Measurements from ENCODE around the gene SERPINB6. TPM values are rescaled to one million over a fixed set of nuclear protein-coding genes. Genes with fewer than 3 reads are reported as not detected.
"Not testable (repeated sequence)": the region's sequence is repeated elsewhere in the genome, so short reads cannot be mapped to it uniquely, and the experiment has no call there.

SERPINB6 gene
- total RNA-seq, 6 experiments from 2014 or later, result 27.0 to 48.5 (median 38.7) TPM

GRCh38 chr6:2931970-2932748, 39.2 kb downstream of the SERPINB6 start:
- no peak overlapping the region for H3K27ac ChIP-seq

GRCh38 chr6:2931055-2931454, 40.3 kb downstream of the SERPINB6 start:
- H3K27me3 ChIP-seq, result no peaks in the 10 kb centered on the region
- H3K4me1 ChIP-seq, result peaks cover 0 to 8% (median 0%) of the 10 kb centered on the region in 4 donors
- 94% methylated on average over 7 of the region's 8 CpGs for WGBS (ENCODE audit: insufficient coverage, low coverage, low lambda C conversion rate, missing lambda C conversion rate)
- TF ChIP-seq CTCF (IDR thresholded peaks at IDR 0.05) (no peak), POLR2A (IDR thresholded peaks at IDR 0.05) (no peak)
- intact Hi-C loops (cut with DNase I), result no loop called here
- H3K4me3 ChIP-seq, result no peak overlapping the region
- H3K9me3 ChIP-seq, result no peaks in the 10 kb centered on the region
- no peak for ATAC-seq
- no peak for DNase-seq
- no peaks in the 10 kb centered on the region for H3K36me3 ChIP-seq
- H3K27ac ChIP-seq, result no peak overlapping the region

More at GRCh38 chr6:2931970-2932748, 39.2 kb downstream of the SERPINB6 start:
- 21% methylated on average over 9 of the region's 11 CpGs for WGBS (ENCODE audit: insufficient coverage, low coverage, low lambda C conversion rate, missing lambda C conversion rate)
- Histone ChIP-seq H3K4me3 (no peak overlapping the region), H3K27me3 (no peaks in the 10 kb centered on the region), H3K9me3 (no peaks in the 10 kb centered on the region), H3K4me1 (peaks cover 0 to 8% (median 0%) of the 10 kb centered on the region in 4 donors), H3K36me3 (no peaks in the 10 kb centered on the region)
- DNase-seq (peak; percentile 71 to 86 (median 80)), ATAC-seq (peak; percentile 100)
- intact Hi-C loops (cut with DNase I), result no loop called here
- TF ChIP-seq POLR2A (IDR thresholded peaks at IDR 0.05) (no peak), CTCF (IDR thresholded peaks at IDR 0.05) (peak; percentile 85 to 99 (median 97))

- H3K27me3 ChIP-seq; intact Hi-C loops (cut with DNase I); H3K36me3 ChIP-seq; H3K9me3 ChIP-seq; H3K27ac ChIP-seq; H3K4me3 ChIP-seq; ATAC-seq; H3K4me1 ChIP-seq: not testable (repeated sequence)
- 67% methylated on average over 11 of the region's 13 CpGs for WGBS (ENCODE audit: insufficient coverage, low coverage, low lambda C conversion rate, missing lambda C conversion rate)
- DNase-seq, result peak in 1 of 3 donors; percentile 29
These were observed 43.4 kb downstream of the SERPINB6 start for GRCh38 chr6:2927931-2928330.

- ATAC-seq; H3K4me3 ChIP-seq; intact Hi-C loops (cut with DNase I); H3K9me3 ChIP-seq; H3K27ac ChIP-seq; H3K27me3 ChIP-seq; H3K36me3 ChIP-seq; H3K4me1 ChIP-seq: not testable (repeated sequence)
- DNase-seq, result peak in 1 of 3 donors; percentile 28
- WGBS (ENCODE audit: insufficient coverage, low coverage, low lambda C conversion rate, missing lambda C conversion rate), result 53% methylated on average over 9 of the region's 13 CpGs
These were observed 45.3 kb downstream of the SERPINB6 start for GRCh38 chr6:2925842-2926747.

- peak in 2 of 4 donors; percentile 34 to 50 for ATAC-seq
- TF ChIP-seq CTCF (IDR thresholded peaks at IDR 0.05) (no peak), POLR2A (IDR thresholded peaks at IDR 0.05) (no peak)
- Histone ChIP-seq H3K27ac (no peak overlapping the region), H3K4me3 (no peak overlapping the region), H3K9me3 (no peaks in the 10 kb centered on the region), H3K27me3 (peaks cover 0 to 3% of the 10 kb centered on the region in 2 donors), H3K4me1 (no peaks in the 10 kb centered on the region), H3K36me3 (no peaks in the 10 kb centered on the region)
- WGBS (ENCODE audit: insufficient coverage, low coverage, low lambda C conversion rate, missing lambda C conversion rate), result 80% methylated on average over 3 of the region's 4 CpGs
- DNase-seq, result peak in 1 of 3 donors; percentile 45
- intact Hi-C loops (cut with DNase I), result no loop called here
These were observed 49.7 kb downstream of the SERPINB6 start for GRCh38 chr6:2921520-2922115.

All from right lobe of liver (tissue), 6 donors.